GM19193 (cell line): Measurements from ENCODE around the gene SFTA2.

Experiments used
- POLR2A ChIP-seq: IDR thresholded peaks from 4 replicates; pipeline ENCODE4 v1.6.1; 2011; ENCODE audit not compliant: insufficient read depth, insufficient read length; ENCODE audit errors: extremely low read depth

The SFTA2 gene

DNA sequence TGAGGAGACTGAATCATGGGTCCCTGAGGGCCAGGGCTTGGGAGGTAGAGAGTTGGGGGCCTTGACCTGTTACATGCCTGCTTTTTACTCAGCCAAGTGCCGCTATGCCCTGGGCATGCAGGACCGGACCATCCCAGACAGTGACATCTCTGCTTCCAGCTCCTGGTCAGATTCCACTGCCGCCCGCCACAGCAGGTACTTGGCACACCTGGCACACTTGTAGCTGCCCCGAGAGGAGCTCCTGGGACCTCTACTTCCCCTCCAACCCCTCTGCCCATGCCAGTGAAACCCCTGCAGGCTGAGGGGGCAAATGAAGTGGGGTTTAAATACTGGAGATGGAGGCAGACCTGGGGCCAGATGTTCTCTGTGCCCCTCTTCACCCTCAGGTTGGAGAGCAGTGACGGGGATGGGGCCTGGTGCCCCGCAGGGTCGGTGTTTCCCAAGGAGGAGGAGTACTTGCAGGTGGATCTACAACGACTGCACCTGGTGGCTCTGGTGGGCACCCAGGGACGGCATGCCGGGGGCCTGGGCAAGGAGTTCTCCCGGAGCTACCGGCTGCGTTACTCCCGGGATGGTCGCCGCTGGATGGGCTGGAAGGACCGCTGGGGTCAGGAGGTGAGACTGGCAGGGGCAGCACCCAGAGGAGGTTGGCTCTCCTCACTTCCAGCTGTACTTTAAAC is 43.0 kb downstream of the SFTA2 start:
- no peak for TF ChIP-seq POLR2A

GRCh38 chr6:30887901-30888815 is 43.8 kb downstream of the SFTA2 start:
- TF ChIP-seq POLR2A = no peak

- TF ChIP-seq POLR2A = no peak
Measured at GRCh38 chr6:30886897-30887255, 45.1 kb downstream of the SFTA2 start.

GRCh38 chr6:30885999-30886896 is 45.7 kb downstream of the SFTA2 start:
- TF ChIP-seq POLR2A = no peak

DNA sequence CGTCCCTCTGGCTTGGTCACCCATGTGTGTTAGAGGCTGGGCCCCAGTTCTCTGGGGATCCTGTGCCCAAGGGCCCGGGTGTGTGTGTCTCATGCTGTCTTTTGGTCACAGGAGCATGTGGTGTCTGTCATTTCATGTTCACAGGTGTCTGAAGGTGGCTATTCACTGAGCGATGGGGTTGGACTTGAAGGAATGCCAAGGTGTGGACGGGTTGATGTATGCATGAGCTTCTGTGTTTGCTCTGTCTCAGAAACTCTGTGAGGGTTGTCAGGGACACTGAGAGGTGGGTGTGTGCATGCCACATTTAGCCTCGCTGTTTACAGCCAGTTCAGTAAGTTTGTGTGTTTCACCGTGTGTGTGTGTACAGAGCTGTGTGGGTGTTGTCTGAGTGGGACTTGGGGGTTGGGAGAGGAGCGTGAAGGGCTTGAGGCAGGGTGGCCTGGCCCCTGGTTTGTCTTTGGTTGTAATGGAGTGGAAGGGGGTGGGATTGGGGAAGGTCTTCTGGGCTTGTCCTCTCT is 46.4 kb downstream of the SFTA2 start:
- TF ChIP-seq POLR2A = no peak

GRCh38 chr6:30884521-30885480 is 47.2 kb downstream of the SFTA2 start:
- no peak for TF ChIP-seq POLR2A

DNA sequence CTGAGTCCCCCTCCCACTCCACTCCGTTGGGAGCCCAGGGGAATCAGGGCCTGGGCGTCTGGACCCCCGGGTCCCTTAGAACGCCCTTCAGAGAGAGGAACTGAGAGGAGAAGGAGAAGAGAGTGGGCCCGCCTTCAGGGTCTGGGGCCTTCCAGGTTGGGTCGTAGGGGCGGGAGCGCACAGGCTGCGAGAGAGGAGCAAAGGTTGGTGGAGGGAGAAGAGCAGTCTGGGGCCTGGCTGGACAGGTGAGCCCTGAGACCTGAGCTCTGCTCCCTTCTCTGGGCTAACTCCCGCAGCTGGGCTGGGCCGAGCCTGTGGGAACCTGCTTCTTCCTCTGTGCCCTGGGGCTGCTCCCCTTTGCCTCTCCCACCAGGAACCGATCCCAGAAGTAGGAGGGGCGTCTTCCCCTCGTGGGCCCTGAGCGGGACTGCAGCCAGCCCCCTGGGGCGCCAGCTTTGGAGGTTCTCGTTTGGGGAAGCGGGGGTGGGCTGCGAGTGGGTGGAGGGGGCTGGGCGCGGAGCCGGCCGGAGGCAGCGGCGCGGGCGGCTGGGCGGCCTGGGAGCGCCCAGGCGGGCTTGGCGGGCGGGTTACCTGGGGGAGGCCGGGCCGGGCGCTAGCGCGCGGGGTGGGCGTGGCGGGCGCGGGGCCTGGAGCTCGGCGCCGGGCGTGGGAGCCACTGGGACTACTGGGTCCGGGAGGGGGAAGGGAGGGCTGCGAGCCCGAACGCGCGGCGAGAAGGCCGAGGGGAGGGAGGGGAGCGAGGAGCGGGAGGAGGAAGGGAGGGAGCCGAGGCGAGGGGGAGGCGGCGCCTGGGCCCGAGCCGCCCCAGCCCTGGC is 48.1 kb downstream of the SFTA2 start, which contains the start of gene DDR1:
TSS of gene DDR1 (plus strand) at position 835 of the 836 bp plus-strand sequence. CDS start 4,211 bp downstream, outside the sequence.
- TF ChIP-seq POLR2A = no peak

- TF ChIP-seq POLR2A = peak; percentile 2
Measured at GRCh38 chr6:30882759-30883684, 48.9 kb downstream of the SFTA2 start.

GRCh38 chr6:30882204-30882758 is 49.7 kb downstream of the SFTA2 start:
- TF ChIP-seq POLR2A = no peak

DNA sequence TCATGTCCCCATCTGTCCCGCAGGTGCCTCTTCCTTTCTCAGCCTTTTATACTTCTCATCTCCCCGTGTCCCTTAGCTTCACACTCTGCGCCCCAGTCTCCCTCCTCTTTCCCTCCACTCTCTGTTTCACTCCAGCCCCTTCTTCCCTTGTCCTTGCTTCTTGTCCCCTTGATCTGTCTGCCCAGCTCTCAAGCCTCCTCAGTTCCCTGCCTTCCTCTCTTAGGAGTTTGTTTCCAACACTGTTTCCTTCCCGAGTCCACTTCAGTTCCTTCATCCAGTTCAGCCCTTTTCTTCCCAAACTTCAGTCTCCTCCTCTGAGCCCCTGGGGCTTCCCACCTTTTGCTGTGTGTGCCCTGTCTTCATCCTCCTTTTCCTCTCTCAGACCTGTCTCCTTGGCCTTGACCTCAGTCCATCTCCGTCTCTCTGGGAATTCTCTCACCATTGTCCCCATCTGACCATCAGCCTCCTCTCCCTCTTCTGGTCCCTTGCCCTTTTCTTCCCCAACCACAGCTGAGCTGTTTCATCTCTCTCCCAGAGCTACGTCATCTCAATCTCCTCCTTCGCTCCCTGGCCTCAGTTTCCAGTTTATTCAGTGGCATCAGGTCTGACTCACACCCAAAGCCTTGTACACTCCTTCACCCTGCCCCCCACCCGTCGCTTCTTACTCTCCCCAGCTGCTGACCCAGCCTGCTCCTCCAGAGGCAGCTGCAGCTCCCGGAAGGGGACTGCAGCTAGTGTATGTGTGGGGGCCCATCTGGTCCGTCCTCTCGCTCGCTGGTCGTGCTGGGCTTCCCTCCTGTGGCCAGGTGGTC is 50.4 kb downstream of the SFTA2 start:
- TF ChIP-seq POLR2A = no peak
